PC-3 (cell line): ENCODE results near the gene NTPCR.

Experiments used
- CTCF ChIP-seq: fragments of 300-600 bp; sonication (generic); conservative IDR thresholded peaks from 2 replicates; pipeline ENCODE4 v1.5.1; 2017; ENCODE audit warnings: antibody characterized with exemption, low read depth, mild to moderate bottlenecking, low read length
- EZH2 ChIP-seq: fragments of 300-600 bp; sonication (generic); IDR thresholded peaks from one replicate; pipeline ENCODE4 v1.6.1; 2017; ENCODE audit warnings: antibody characterized with exemption, mild to moderate bottlenecking, low read length; ENCODE audit not compliant: unreplicated experiment
- EZH2phosphoT487 ChIP-seq: fragments of 300-600 bp; sonication (generic); IDR thresholded peaks from 2 replicates; pipeline ENCODE4 v1.6.1; 2018; ENCODE audit warnings: mild to moderate bottlenecking, antibody characterized with exemption, low read length, borderline replicate concordance

- no peak for TF ChIP-seq CTCF
- no peak for TF ChIP-seq EZH2
- no peak for TF ChIP-seq EZH2phosphoT487
Measured at GRCh38 chr1:232983375-232983774, 33.0 kb downstream of the NTPCR start.
